CD4-positive, alpha-beta T cell treated with Interleukin-4 for 1 hour (primary cell): ENCODE measurements around the gene ACOXL.

Experiments
- DNase-seq, 2 donors: peaks; one replicate each; pipeline ENCODE4 v3.0.0-alpha.2; 2020 to 2022

The ACOXL gene

GRCh38 chr2:110878150-110878549, 145.8 kb downstream of the ACOXL start:
- no peak for DNase-seq

GRCh38 chr2:110881908-110882307, 149.5 kb downstream of the ACOXL start:
- no peak for DNase-seq

GRCh38 chr2:110883406-110883805, 151.0 kb downstream of the ACOXL start:
- DNase-seq, result no peak

GRCh38 chr2:110885256-110885655, 152.9 kb downstream of the ACOXL start:
- DNase-seq, result no peak

- no peak for DNase-seq
Measured at GRCh38 chr2:110886826-110887573, 154.6 kb downstream of the ACOXL start.

GRCh38 chr2:110888411-110888810, 156.0 kb downstream of the ACOXL start:
- DNase-seq, result no peak

- DNase-seq, result no peak
Measured at GRCh38 chr2:110891626-110892025, 159.3 kb downstream of the ACOXL start.

- no peak for DNase-seq
Measured at GRCh38 chr2:110896226-110896625, 163.9 kb downstream of the ACOXL start.

GRCh38 chr2:110897966-110898365, 165.6 kb downstream of the ACOXL start:
- DNase-seq, result no peak

- no peak for DNase-seq
Measured at GRCh38 chr2:110900191-110900590, 167.8 kb downstream of the ACOXL start.

GRCh38 chr2:110903548-110903947, 171.2 kb downstream of the ACOXL start:
- no peak for DNase-seq

GRCh38 chr2:110904116-110904778, 171.9 kb downstream of the ACOXL start:
- no peak for DNase-seq

GRCh38 chr2:110904779-110905148, 172.4 kb downstream of the ACOXL start:
- DNase-seq, result no peak

GRCh38 chr2:110905217-110905616, 172.8 kb downstream of the ACOXL start:
- DNase-seq, result no peak

- DNase-seq, result no peak
Measured at GRCh38 chr2:110906613-110907298, 174.4 kb downstream of the ACOXL start.

GRCh38 chr2:110909501-110909900, 177.1 kb downstream of the ACOXL start:
- no peak for DNase-seq

GRCh38 chr2:110910423-110910822, 178.1 kb downstream of the ACOXL start:
- no peak for DNase-seq

- DNase-seq, result no peak
Measured at GRCh38 chr2:110919738-110920137, 187.4 kb downstream of the ACOXL start.

- no peak for DNase-seq
Measured at GRCh38 chr2:110925479-110925878, 193.1 kb downstream of the ACOXL start.

GRCh38 chr2:110927526-110927925, 195.2 kb downstream of the ACOXL start:
- DNase-seq, result no peak

- DNase-seq, result no peak
Measured at GRCh38 chr2:110929528-110929927, 197.2 kb downstream of the ACOXL start.

GRCh38 chr2:110931648-110932047, 199.3 kb downstream of the ACOXL start:
- DNase-seq, result no peak

- no peak for DNase-seq
Measured at GRCh38 chr2:110933420-110933819, 201.0 kb downstream of the ACOXL start.

- no peak for DNase-seq
Measured at GRCh38 chr2:110934948-110935347, 202.6 kb downstream of the ACOXL start.
